ENCODE data around the gene IFNLR1. TPM values are rescaled to one million over a fixed set of nuclear protein-coding genes. Genes with fewer than 3 reads are reported as not detected.

The IFNLR1 gene
- total and polyA plus RNA-seq, 5 donors from 2014 or later, result 0.36 to 2.8 (median 0.67) TPM

DNA sequence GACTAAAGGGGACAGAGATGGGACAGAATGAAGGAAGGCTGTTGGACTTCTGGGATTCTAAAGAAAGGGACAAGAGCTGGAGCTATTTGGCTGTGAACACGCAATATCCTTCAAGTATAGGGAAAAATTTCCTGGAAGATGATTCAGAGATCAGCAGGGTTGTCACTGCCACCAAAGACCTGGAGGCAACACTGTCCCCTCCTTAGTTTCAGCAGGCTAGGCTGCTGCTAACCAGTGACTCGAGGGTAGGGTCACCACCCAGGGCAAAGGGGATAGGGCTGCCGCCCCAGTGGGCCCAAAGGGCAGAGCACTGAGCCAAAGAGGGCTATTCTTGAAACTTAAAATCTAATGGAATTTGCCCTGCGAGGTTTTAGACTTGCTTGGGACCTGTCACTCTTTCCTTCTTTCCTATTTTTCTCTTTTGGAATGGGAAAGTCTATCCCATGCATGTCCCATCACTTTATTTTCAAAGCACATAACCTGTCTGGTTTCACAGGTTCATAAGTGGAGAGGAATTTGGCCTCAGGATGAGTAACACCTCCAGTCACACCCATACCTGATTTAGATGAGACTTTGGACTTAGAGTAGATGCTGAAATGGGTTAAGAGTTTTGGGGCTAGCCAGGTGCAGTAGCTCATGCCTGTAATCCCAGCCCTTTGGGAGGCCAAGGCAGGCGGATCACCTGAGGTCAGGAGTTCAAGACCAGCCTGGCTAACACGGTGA is 11.9 kb downstream of the IFNLR1 start:
- Histone ChIP-seq H3K36me3 (ENCODE audit: control insufficient read depth, insufficient read depth, low read length) (no peaks in the 10 kb centered on the region), H3K4me1 (ENCODE audit: control insufficient read depth, insufficient read depth, low read length, poor library complexity, severe bottlenecking) (no peaks in the 10 kb centered on the region), H3K27me3 (ENCODE audit: control insufficient read depth, insufficient read depth, low read length) (no peaks in the 10 kb centered on the region), H3K9me3 (ENCODE audit: control insufficient read depth in 2 of 2, low read length in 2 of 2) (no peaks in the 10 kb centered on the region), H3K4me3 (ENCODE audit: low read depth, low read length) (no peak overlapping the region), H3K27ac (ENCODE audit: insufficient read depth, low read length, poor library complexity, severe bottlenecking) (no peak overlapping the region)
- no peak for DNase-seq
- ATAC-seq (ENCODE audit: low read depth in 2 of 2), result no peak
- no peak overlapping the region for H3K27ac Mint-ChIP-seq
- H3K9me3 Mint-ChIP-seq, result peaks cover 0 to 2% (median 0%) of the 10 kb centered on the region in 7 donors
- H3K4me3 Mint-ChIP-seq, result no peak overlapping the region
- H3K4me1 Mint-ChIP-seq, result no peaks in the 10 kb centered on the region
- H3K27me3 Mint-ChIP-seq, result no peaks in the 10 kb centered on the region
- peaks cover 10% of the 10 kb centered on the region for H3K36me3 Mint-ChIP-seq

DNA sequence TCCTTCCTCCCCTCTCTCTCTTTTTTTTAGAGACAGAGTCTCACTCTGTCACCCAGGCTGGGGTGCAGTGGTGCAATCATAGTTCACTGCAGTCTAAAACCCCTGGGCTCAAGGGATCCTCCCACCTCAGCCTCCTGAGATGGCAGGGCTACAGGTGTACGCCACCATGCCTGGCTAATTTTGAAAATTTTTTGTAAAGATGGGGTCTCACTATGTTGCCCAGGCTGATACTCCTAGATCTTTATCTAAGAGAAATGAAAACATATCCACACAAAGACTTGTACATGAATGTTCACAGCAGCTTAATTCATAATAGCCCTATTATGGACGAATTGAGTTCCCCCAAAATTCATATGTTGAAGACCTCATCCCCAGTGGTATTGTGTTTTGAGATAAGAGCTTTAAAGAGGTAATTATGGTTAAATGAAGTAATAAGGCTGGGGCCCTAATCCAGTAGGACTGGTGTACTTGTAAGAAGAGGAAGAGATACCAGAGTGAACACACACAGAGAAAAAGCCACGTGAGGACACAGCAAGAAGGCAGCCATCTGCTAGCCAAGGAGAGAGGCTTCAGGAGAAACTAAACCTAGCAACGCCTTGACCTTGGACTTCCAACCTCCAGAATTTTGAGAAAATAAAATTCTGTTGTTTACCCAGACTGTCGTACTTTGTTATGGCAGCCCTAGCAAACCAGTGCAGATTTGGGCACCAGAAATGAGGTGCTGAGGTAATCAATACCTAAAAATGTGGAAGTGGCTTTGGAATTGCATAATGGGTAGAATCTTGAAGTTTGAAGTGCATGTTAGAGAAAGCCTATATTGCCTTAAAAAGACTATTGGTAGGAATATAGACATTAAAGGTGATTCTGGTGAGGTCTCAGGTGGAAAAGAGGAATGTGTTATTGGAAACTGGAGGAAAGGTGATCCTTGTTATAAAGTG is 13.2 kb downstream of the IFNLR1 start:
- Histone ChIP-seq H3K4me1 (ENCODE audit: control insufficient read depth, insufficient read depth, low read length, poor library complexity, severe bottlenecking) (no peaks in the 10 kb centered on the region), H3K4me3 (ENCODE audit: low read depth, low read length) (no peak overlapping the region), H3K9me3 (ENCODE audit: control insufficient read depth in 2 of 2, low read length in 2 of 2) (no peaks in the 10 kb centered on the region), H3K27ac (ENCODE audit: insufficient read depth, low read length, poor library complexity, severe bottlenecking) (no peak overlapping the region), H3K36me3 (ENCODE audit: control insufficient read depth, insufficient read depth, low read length) (no peaks in the 10 kb centered on the region), H3K27me3 (ENCODE audit: control insufficient read depth, insufficient read depth, low read length) (no peaks in the 10 kb centered on the region)
- H3K9me3 Mint-ChIP-seq, result peaks cover 0 to 2% (median 0%) of the 10 kb centered on the region in 7 donors
- no peaks in the 10 kb centered on the region for H3K27me3 Mint-ChIP-seq
- no peak overlapping the region for H3K27ac Mint-ChIP-seq
- H3K36me3 Mint-ChIP-seq, result peaks cover 10% of the 10 kb centered on the region
- no peak for DNase-seq
- H3K4me3 Mint-ChIP-seq, result no peak overlapping the region
- no peak for ATAC-seq (ENCODE audit: low read depth in 2 of 2)
- no peaks in the 10 kb centered on the region for H3K4me1 Mint-ChIP-seq

DNA sequence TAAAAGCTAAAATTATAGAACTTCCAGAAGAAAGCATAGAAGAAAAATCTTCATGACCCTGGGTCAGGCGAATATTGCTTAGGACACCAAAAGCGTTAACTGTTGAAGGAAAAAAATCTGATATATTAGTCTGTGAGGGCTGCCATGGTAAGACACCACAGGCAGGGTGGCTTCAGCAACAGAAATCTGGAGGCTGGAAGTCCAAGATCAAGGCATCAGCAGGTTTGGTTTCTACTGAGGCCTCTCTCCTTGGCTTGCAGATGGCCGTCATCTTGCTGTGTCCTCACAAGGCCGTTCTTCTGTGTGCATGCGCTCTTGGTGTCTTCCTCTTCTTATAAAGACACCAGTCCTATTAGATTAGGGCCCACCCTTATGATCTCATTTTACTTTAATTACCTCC is 14.5 kb downstream of the IFNLR1 start:
- no peaks in the 10 kb centered on the region for H3K27me3 Mint-ChIP-seq
- no peak for ATAC-seq (ENCODE audit: low read depth in 2 of 2)
- Histone ChIP-seq H3K4me3 (ENCODE audit: low read depth, low read length) (no peak overlapping the region), H3K4me1 (ENCODE audit: control insufficient read depth, insufficient read depth, low read length, poor library complexity, severe bottlenecking) (no peaks in the 10 kb centered on the region), H3K9me3 (ENCODE audit: control insufficient read depth in 2 of 2, low read length in 2 of 2) (no peaks in the 10 kb centered on the region), H3K27me3 (ENCODE audit: control insufficient read depth, insufficient read depth, low read length) (no peaks in the 10 kb centered on the region), H3K36me3 (ENCODE audit: control insufficient read depth, insufficient read depth, low read length) (no peaks in the 10 kb centered on the region), H3K27ac (ENCODE audit: insufficient read depth, low read length, poor library complexity, severe bottlenecking) (no peak overlapping the region)
- H3K9me3 Mint-ChIP-seq, result peaks cover 0 to 2% (median 0%) of the 10 kb centered on the region in 7 donors
- H3K27ac Mint-ChIP-seq, result no peak overlapping the region
- H3K4me3 Mint-ChIP-seq, result no peak overlapping the region
- no peak for DNase-seq
- peaks cover 16% of the 10 kb centered on the region for H3K36me3 Mint-ChIP-seq
- H3K4me1 Mint-ChIP-seq, result no peaks in the 10 kb centered on the region

DNA sequence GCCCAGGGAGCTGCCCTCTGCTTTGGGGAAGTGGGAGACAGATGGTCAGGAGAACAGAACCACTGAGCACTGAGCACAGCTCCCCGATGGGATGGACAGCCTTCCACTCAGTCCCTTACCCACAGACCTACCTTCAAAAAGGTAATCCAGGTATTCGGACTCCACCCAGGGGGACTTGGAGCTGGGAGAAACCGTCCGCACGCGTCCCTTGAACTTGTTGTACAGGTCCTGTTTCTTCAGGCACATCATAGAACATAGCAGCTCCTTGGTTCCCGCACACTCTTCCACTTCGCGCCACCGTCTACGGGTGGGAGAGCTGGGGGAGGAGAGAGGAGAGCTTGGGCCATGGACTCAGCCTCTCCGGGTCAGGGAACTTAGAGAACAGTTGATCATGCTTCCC is 17.8 kb downstream of the IFNLR1 start:
- H3K4me3 ChIP-seq (ENCODE audit: low read depth, low read length), result no peak overlapping the region
- DNase-seq, result no peak
- no peaks in the 10 kb centered on the region for H3K27me3 ChIP-seq (ENCODE audit: control insufficient read depth, insufficient read depth, low read length)
- H3K36me3 ChIP-seq (ENCODE audit: control insufficient read depth, insufficient read depth, low read length), result no peaks in the 10 kb centered on the region
- no peak overlapping the region for H3K27ac ChIP-seq (ENCODE audit: insufficient read depth, low read length, poor library complexity, severe bottlenecking)
- ATAC-seq (ENCODE audit: low read depth in 2 of 2), result no peak
- no peaks in the 10 kb centered on the region for H3K4me1 ChIP-seq (ENCODE audit: control insufficient read depth, insufficient read depth, low read length, poor library complexity, severe bottlenecking)
- Mint-ChIP-seq H3K27me3 (no peaks in the 10 kb centered on the region), H3K4me3 (no peak overlapping the region), H3K27ac (no peak overlapping the region), H3K4me1 (no peaks in the 10 kb centered on the region), H3K9me3 (no peaks in the 10 kb centered on the region), H3K36me3 (peaks cover 23% of the 10 kb centered on the region)
- no peaks in the 10 kb centered on the region for H3K9me3 ChIP-seq (ENCODE audit: control insufficient read depth in 2 of 2, low read length in 2 of 2)

DNA sequence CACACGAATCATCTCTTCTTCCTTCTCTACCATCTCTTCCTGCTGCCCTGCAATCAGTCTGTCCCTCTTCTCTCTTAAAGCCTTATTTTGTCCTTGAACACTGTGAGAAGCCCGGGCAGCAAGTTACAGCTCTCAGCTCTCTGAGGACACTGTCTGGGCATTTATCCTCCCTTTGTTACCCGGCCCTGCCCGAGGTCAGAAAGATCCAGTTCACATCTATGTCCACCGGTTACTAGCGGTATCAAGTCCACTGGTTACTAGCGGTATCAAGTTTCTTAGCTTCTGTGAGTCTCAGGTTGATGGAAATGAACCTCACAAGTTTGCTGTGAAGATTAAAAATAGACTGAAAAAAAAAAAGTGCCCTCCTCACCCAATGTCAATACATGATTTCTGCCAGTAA is 18.8 kb downstream of the IFNLR1 start:
- Histone ChIP-seq H3K9me3 (ENCODE audit: control insufficient read depth in 2 of 2, low read length in 2 of 2) (no peaks in the 10 kb centered on the region), H3K27me3 (ENCODE audit: control insufficient read depth, insufficient read depth, low read length) (no peaks in the 10 kb centered on the region), H3K27ac (ENCODE audit: insufficient read depth, low read length, poor library complexity, severe bottlenecking) (no peak overlapping the region), H3K4me3 (ENCODE audit: low read depth, low read length) (no peak overlapping the region), H3K36me3 (ENCODE audit: control insufficient read depth, insufficient read depth, low read length) (no peaks in the 10 kb centered on the region), H3K4me1 (ENCODE audit: control insufficient read depth, insufficient read depth, low read length, poor library complexity, severe bottlenecking) (no peaks in the 10 kb centered on the region)
- DNase-seq (no peak), ATAC-seq (ENCODE audit: low read depth in 2 of 2) (no peak)
- Mint-ChIP-seq H3K9me3 (no peaks in the 10 kb centered on the region), H3K27me3 (no peaks in the 10 kb centered on the region), H3K4me1 (no peaks in the 10 kb centered on the region), H3K27ac (no peak overlapping the region), H3K4me3 (no peak overlapping the region), H3K36me3 (peaks cover 23% of the 10 kb centered on the region)

DNA sequence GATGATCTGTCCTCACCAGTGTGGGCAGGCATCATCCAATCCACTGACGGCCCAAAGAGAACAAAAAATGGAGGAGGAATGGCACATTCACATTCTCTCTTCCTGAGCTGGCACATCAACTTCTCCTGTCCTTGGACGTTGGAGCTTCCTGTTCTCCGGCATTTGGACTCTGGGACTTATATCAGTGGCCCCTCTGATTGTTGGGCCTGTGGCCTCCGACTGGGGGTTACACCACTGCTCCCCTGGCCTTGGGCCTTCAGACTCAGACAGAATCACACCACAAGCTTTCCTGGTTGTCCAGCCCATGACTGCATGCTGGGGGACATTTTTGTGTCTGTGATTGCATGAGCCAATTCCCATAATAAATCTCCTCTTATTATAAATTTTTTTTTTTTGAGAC is 20.1 kb downstream of the IFNLR1 start:
- DNase-seq (no peak), ATAC-seq (ENCODE audit: low read depth in 2 of 2) (no peak)
- Mint-ChIP-seq H3K36me3 (peaks cover 26% of the 10 kb centered on the region), H3K4me1 (no peaks in the 10 kb centered on the region), H3K9me3 (no peaks in the 10 kb centered on the region), H3K27me3 (no peaks in the 10 kb centered on the region), H3K27ac (no peak overlapping the region), H3K4me3 (no peak overlapping the region)
- Histone ChIP-seq H3K4me3 (ENCODE audit: low read depth, low read length) (no peak overlapping the region), H3K27ac (ENCODE audit: insufficient read depth, low read length, poor library complexity, severe bottlenecking) (no peak overlapping the region), H3K27me3 (ENCODE audit: control insufficient read depth, insufficient read depth, low read length) (no peaks in the 10 kb centered on the region), H3K9me3 (ENCODE audit: control insufficient read depth in 2 of 2, low read length in 2 of 2) (no peaks in the 10 kb centered on the region), H3K36me3 (ENCODE audit: control insufficient read depth, insufficient read depth, low read length) (no peaks in the 10 kb centered on the region), H3K4me1 (ENCODE audit: control insufficient read depth, insufficient read depth, low read length, poor library complexity, severe bottlenecking) (no peaks in the 10 kb centered on the region)

DNA sequence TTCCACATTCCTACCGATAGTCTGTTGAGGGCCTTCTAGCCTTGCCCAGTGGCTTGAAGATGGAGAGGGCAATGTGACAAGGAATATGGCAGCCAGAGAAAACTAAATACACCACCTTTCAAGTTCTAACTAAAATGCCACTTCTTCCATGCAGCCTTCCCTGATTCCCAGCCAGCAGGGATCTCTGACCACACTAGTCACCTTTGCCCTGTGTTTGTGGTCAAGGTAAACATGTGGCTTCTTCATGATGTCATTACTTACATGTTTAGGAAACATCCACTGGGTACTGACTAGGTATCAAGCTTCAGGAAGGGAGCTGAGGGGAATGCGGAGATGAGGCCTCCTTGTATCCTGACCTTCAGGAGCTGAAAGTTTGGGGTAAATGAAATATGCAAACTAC is 21.6 kb downstream of the IFNLR1 start:
- DNase-seq, result no peak
- Mint-ChIP-seq H3K27me3 (no peaks in the 10 kb centered on the region), H3K36me3 (peaks cover 22% of the 10 kb centered on the region), H3K27ac (peak overlapping the region in 1 of 3 donors; percentile 60), H3K4me1 (no peaks in the 10 kb centered on the region), H3K9me3 (no peaks in the 10 kb centered on the region), H3K4me3 (no peak overlapping the region)
- H3K27me3 ChIP-seq (ENCODE audit: control insufficient read depth, insufficient read depth, low read length), result no peaks in the 10 kb centered on the region
- no peak overlapping the region for H3K4me3 ChIP-seq (ENCODE audit: low read depth, low read length)
- H3K4me1 ChIP-seq (ENCODE audit: control insufficient read depth, insufficient read depth, low read length, poor library complexity, severe bottlenecking), result no peaks in the 10 kb centered on the region
- H3K36me3 ChIP-seq (ENCODE audit: control insufficient read depth, insufficient read depth, low read length), result no peaks in the 10 kb centered on the region
- no peak for ATAC-seq (ENCODE audit: low read depth in 2 of 2)
- H3K9me3 ChIP-seq (ENCODE audit: control insufficient read depth in 2 of 2, low read length in 2 of 2), result no peaks in the 10 kb centered on the region
- no peak overlapping the region for H3K27ac ChIP-seq (ENCODE audit: insufficient read depth, low read length, poor library complexity, severe bottlenecking)

Data from CD4-positive, CD25-positive, alpha-beta regulatory T cell (primary cell).